GM23338 (cell line): Measurements from ENCODE around the gene FTO. TPM values are rescaled to one million over a fixed set of nuclear protein-coding genes. Genes with fewer than 3 reads are reported as not detected.

ENCODE experiments used
- ATAC-seq: fragments of 200-7000 bp; cut with Tn5 transposase; 3 replicates; pipeline ENCODE4 v1.9.1; 2020
- DNase-seq: peaks from one replicate; pipeline ENCODE4 v3.0.0-alpha.2; 2015; ENCODE audit warnings: low spot score
- H2AFZ ChIP-seq: fragments of 200-600 bp; sonication (generic); 2 replicates; pipeline ENCODE4 v1.8.0; 2016; ENCODE audit warnings: antibody characterized with exemption, mild to moderate bottlenecking, moderate library complexity
- H3F3A ChIP-seq: fragments of 200-600 bp; sonication (generic); replicated peaks from 2 replicates; pipeline ENCODE4 v1.8.0; 2017; ENCODE audit warnings: antibody characterized with exemption, mixed run types, low read depth
- H3K27ac ChIP-seq: fragments of 200-600 bp; sonication (generic); 2 replicates; pipeline ENCODE4 v1.6.1; 2016; ENCODE audit warnings: low read depth
- H3K27me3 ChIP-seq: fragments of 200-600 bp; sonication (generic); 2 replicates; pipeline ENCODE4 v1.8.0; 2016; ENCODE audit warnings: mild to moderate bottlenecking, mixed run types, moderate library complexity; ENCODE audit not compliant: insufficient read depth
- H3K36me3 ChIP-seq: fragments of 200-600 bp; sonication (generic); 2 replicates; pipeline ENCODE4 v1.8.0; 2016; ENCODE audit warnings: mild to moderate bottlenecking; ENCODE audit not compliant: insufficient read depth
- H3K4me1 ChIP-seq: fragments of 200-600 bp; sonication (generic); 2 replicates; pipeline ENCODE4 v1.8.0; 2016; ENCODE audit warnings: mild to moderate bottlenecking, moderate library complexity; ENCODE audit not compliant: insufficient read depth
- H3K4me2 ChIP-seq: fragments of 200-600 bp; sonication (generic); 2 replicates; pipeline ENCODE4 v1.7.1; 2017; ENCODE audit warnings: mixed run types
- H3K4me3 ChIP-seq: fragments of 200-600 bp; sonication (generic); 2 replicates; pipeline ENCODE4 v1.6.1; 2016; ENCODE audit warnings: mixed run types
- H3K79me2 ChIP-seq: fragments of 200-600 bp; sonication (generic); replicated peaks from 2 replicates; pipeline ENCODE4 v1.8.0; 2017; ENCODE audit warnings: mild to moderate bottlenecking; ENCODE audit not compliant: insufficient read depth
- H3K9me2 ChIP-seq: fragments of 200-600 bp; sonication (generic); 2 replicates; pipeline ENCODE4 v1.8.0; 2017; ENCODE audit not compliant: insufficient read depth
- H4K20me1 ChIP-seq: fragments of 200-600 bp; sonication (generic); replicated peaks from 2 replicates; pipeline ENCODE4 v1.8.0; 2017; ENCODE audit warnings: mild to moderate bottlenecking; ENCODE audit not compliant: insufficient read depth
- H3K27ac Mint-ChIP-seq: 2 replicates; pipeline ENCODE4 v1.8.0; 2020; ENCODE audit warnings: inconsistent platforms, mild to moderate bottlenecking, moderate library complexity, mixed read lengths
- H3K27me3 Mint-ChIP-seq: 3 replicates; pipeline ENCODE4 v1.8.0; 2022; ENCODE audit warnings: low read depth, mild to moderate bottlenecking, moderate library complexity, mixed read lengths, inconsistent platforms; ENCODE audit not compliant: insufficient read depth, poor library complexity
- H3K36me3 Mint-ChIP-seq: 3 replicates; pipeline ENCODE4 v1.8.0; 2021; ENCODE audit warnings: low read depth, mild to moderate bottlenecking, inconsistent platforms, moderate library complexity, mixed read lengths
- H3K4me1 Mint-ChIP-seq: 3 replicates; pipeline ENCODE4 v1.8.0; 2020; ENCODE audit warnings: mild to moderate bottlenecking, inconsistent platforms, mixed read lengths
- H3K4me3 Mint-ChIP-seq: 3 replicates; pipeline ENCODE4 v1.8.0; 2021; ENCODE audit warnings: moderate library complexity, mild to moderate bottlenecking, inconsistent platforms, mixed read lengths
- H3K9me3 Mint-ChIP-seq: 3 replicates; pipeline ENCODE4 v1.8.0; 2020; ENCODE audit warnings: moderate library complexity, mild to moderate bottlenecking, inconsistent platforms, mixed read lengths
- ETS1 ChIP-seq: IDR thresholded peaks from 2 replicates; pipeline ENCODE4 v1.6.1; 2016; ENCODE audit warnings: antibody characterized with exemption
- EZH2 ChIP-seq: fragments of 200-600 bp; sonication (generic); IDR thresholded peaks from one replicate; pipeline ENCODE4 v1.8.0; 2017; ENCODE audit warnings: antibody characterized with exemption, mild to moderate bottlenecking, low read depth; ENCODE audit not compliant: unreplicated experiment
- EZH2phosphoT487 ChIP-seq: fragments of 200-600 bp; sonication (generic); IDR thresholded peaks from one replicate; pipeline ENCODE4 v1.8.1; 2018; ENCODE audit warnings: antibody characterized with exemption; ENCODE audit not compliant: unreplicated experiment
- JUNB ChIP-seq: IDR thresholded peaks from one replicate; pipeline ENCODE4 v1.6.1; 2016; ENCODE audit warnings: antibody characterized with exemption; ENCODE audit not compliant: unreplicated experiment
- POLR2AphosphoS5 ChIP-seq: IDR thresholded peaks from 2 replicates; pipeline ENCODE4 v1.6.1; 2016; ENCODE audit warnings: antibody characterized with exemption, low read depth
- REST ChIP-seq: IDR thresholded peaks from one replicate; pipeline ENCODE4 v1.6.1; 2018; ENCODE audit warnings: antibody characterized with exemption; ENCODE audit not compliant: unreplicated experiment
- STAT1 ChIP-seq: IDR thresholded peaks from one replicate; pipeline ENCODE4 v1.6.1; 2016; ENCODE audit warnings: antibody characterized with exemption; ENCODE audit not compliant: unreplicated experiment
- ZNF114 ChIP-seq: fragments of 250-450 bp; sonication (Bioruptor Pico); IDR thresholded peaks from 2 replicates; pipeline ENCODE4 v1.5.0; 2020; ENCODE audit warnings: mild to moderate bottlenecking, moderate library complexity
- ZNF331 ChIP-seq: fragments of 250-450 bp; sonication (Bioruptor Pico); IDR thresholded peaks from 2 replicates; pipeline ENCODE4 v1.5.0; 2020; ENCODE audit warnings: low read depth, mild to moderate bottlenecking, moderate library complexity
- polyA plus RNA-seq: library from polyadenylated mRNA; unstranded; fragments of >200 nt; fragmentation: Nextera tagmentation; extraction: Ambion mirVana; gene quantifications from 2 replicates; pipeline ENCODE4 v1.2.1, GENCODE V29; 2016
- total RNA-seq: library from RNA; depleted of rRNA; stranded (reverse); fragments of >200 nt; shearing (Covaris generic); gene quantifications from 2 replicates; pipeline ENCODE4 v1.2.3, GENCODE V29; 2014
- TF ChIP-seq, protein P1 (sequence below), 2 experiments: fragments of 200-600 bp in 1 of 2; sonication (generic) in 1 of 2; conservative IDR thresholded peaks; 2 replicates each; pipeline versions ENCODE4 v1.5.1 to v1.6.1; 2016 to 2017; ENCODE audit warnings: antibody characterized with exemption in 2 of 2, low read depth in 2 of 2, mild to moderate bottlenecking in 2 of 2, moderate library complexity in 1 of 2

The FTO gene
- total and polyA plus RNA-seq, 2 experiments from 2014 or later: 17.7 to 69.6 TPM

DNA sequence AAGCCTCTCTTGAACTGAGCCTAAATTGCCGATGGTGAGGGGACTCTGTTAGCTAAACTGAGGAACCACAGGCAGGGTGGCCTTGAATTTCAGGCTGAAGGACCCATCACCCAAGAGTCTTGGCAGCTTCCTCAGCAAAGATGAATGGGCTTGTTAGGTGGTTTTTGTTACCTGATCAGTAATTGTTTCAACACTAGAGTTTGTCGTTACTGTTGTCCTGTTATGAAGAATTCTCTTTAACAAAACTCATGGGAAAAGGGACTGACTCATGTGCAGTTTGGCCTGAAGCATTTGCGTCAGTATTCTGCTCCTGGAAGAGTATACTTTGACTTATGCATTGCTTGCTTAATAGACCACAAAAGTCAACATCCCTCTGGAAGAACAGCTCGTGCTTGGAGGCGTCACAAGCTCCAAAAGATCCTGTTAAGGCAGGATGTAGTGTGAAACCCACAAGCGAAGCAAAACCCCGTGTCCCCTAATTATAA lies 376.6 kb downstream of the FTO start (continued):
- TF ChIP-seq JUNB: no peak

DNA sequence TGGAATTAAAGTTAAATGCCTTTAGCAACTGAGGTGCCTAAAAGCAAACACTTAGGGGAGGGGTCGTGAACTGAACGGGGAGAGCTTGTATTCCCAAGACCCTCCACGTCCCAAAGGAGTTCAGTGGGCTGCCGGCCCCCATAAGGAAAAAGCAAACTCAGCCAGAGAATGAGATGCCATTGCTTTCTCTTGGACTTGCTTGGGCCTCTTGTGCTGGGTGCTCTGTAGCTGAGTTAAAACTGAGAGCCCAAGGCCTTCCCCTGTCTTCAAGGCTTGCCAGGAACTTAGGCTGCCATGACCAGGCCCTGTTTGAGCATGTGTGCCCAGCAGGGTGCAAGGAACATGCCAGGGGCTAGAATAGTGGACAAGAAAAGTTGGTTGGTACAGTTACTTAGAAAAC lies 382.8 kb downstream of the FTO start:
- no peaks in the 10 kb centered on the region for H3K27me3 Mint-ChIP-seq
- H3K9me3 Mint-ChIP-seq: no peaks in the 10 kb centered on the region
- no peak for TF ChIP-seq ZNF114 (CRISPR knock-in tag)
- TF ChIP-seq, protein P1, sequence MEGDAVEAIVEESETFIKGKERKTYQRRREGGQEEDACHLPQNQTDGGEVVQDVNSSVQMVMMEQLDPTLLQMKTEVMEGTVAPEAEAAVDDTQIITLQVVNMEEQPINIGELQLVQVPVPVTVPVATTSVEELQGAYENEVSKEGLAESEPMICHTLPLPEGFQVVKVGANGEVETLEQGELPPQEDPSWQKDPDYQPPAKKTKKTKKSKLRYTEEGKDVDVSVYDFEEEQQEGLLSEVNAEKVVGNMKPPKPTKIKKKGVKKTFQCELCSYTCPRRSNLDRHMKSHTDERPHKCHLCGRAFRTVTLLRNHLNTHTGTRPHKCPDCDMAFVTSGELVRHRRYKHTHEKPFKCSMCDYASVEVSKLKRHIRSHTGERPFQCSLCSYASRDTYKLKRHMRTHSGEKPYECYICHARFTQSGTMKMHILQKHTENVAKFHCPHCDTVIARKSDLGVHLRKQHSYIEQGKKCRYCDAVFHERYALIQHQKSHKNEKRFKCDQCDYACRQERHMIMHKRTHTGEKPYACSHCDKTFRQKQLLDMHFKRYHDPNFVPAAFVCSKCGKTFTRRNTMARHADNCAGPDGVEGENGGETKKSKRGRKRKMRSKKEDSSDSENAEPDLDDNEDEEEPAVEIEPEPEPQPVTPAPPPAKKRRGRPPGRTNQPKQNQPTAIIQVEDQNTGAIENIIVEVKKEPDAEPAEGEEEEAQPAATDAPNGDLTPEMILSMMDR (conservative IDR thresholded peaks at IDR 0.05; ENCODE audit: low read depth in 2 of 2): no peak
- TF ChIP-seq POLR2AphosphoS5: no peak
- no peak for TF ChIP-seq EZH2phosphoT487
- TF ChIP-seq REST: no peak
- no peak for TF ChIP-seq STAT1
- TF ChIP-seq ZNF331: no peak
- no peak for TF ChIP-seq EZH2
- TF ChIP-seq ETS1: no peak
- H3K27ac Mint-ChIP-seq: no peak overlapping the region
- no peaks in the 10 kb centered on the region for H3K36me3 Mint-ChIP-seq
- DNase-seq (no peak), ATAC-seq (no peak)
- Histone ChIP-seq H2AFZ (no peak overlapping the region), H3K27me3 (no peaks in the 10 kb centered on the region), H3K4me2 (no peak overlapping the region), H3K79me2 (no peaks in the 10 kb centered on the region), H3K4me1 (no peaks in the 10 kb centered on the region), H3F3A (no peaks in the 10 kb centered on the region), H3K4me3 (no peak overlapping the region), H4K20me1 (no peaks in the 10 kb centered on the region), H3K9me2 (no peaks in the 10 kb centered on the region), H3K27ac (no peak overlapping the region), H3K36me3 (no peaks in the 10 kb centered on the region)
- H3K4me1 Mint-ChIP-seq: no peaks in the 10 kb centered on the region
- no peak overlapping the region for H3K4me3 Mint-ChIP-seq
